Renal cortex interstitium (tissue), 11 donors: Measurements from ENCODE around the gene SLC9A7. TPM values are rescaled to one million over a fixed set of nuclear protein-coding genes. Genes with fewer than 3 reads are reported as not detected.

ENCODE experiments used
- DNase-seq, 11 donors: peaks; one replicate each; pipeline ENCODE4 v3.0.0-alpha.2; 2013; ENCODE audit warnings: low read depth in 9 of 11, low spot score in 4 of 11; ENCODE audit errors: extremely low read depth in 1 of 11
- polyA plus RNA-seq, 3 donors: library from polyadenylated mRNA; unstranded; fragments of 120-200 nt; gene quantifications; one replicate each; pipeline ENCODE4 v1.2.1, GENCODE V29; 2013; ENCODE audit not compliant: insufficient read length in 3 of 3

The SLC9A7 gene
- polyA plus RNA-seq, 3 donors, result 4.1 to 4.5 (median 4.4) TPM

GRCh38 chrX:46676399-46677356 is 82.2 kb downstream of the SLC9A7 start:
- DNase-seq, result no peak

- no peak for DNase-seq
These were observed 85.1 kb downstream of the SLC9A7 start for GRCh38 chrX:46673620-46674359.

- no peak for DNase-seq
These were observed 88.6 kb downstream of the SLC9A7 start for GRCh38 chrX:46670316-46670715.

- DNase-seq, result no peak
These were observed 92.1 kb downstream of the SLC9A7 start for GRCh38 chrX:46666831-46667230.

GRCh38 chrX:46665232-46666152 is 93.4 kb downstream of the SLC9A7 start:
- no peak for DNase-seq

GRCh38 chrX:46662188-46662958 is 96.5 kb downstream of the SLC9A7 start:
- no peak for DNase-seq

GRCh38 chrX:46653482-46653881 is 105.4 kb downstream of the SLC9A7 start:
- no peak for DNase-seq

GRCh38 chrX:46649421-46650260 is 109.3 kb downstream of the SLC9A7 start:
- no peak for DNase-seq

- no peak for DNase-seq
These were observed 110.3 kb downstream of the SLC9A7 start for GRCh38 chrX:46648660-46649059.

- no peak for DNase-seq
These were observed 111.7 kb downstream of the SLC9A7 start for GRCh38 chrX:46647251-46647650.

GRCh38 chrX:46645614-46646013 is 113.3 kb downstream of the SLC9A7 start:
- no peak for DNase-seq

GRCh38 chrX:46643636-46644035 is 115.3 kb downstream of the SLC9A7 start:
- DNase-seq, result no peak

- DNase-seq, result no peak
These were observed 116.8 kb downstream of the SLC9A7 start for GRCh38 chrX:46642145-46642544.

GRCh38 chrX:46637938-46638337 is 121.0 kb downstream of the SLC9A7 start:
- no peak for DNase-seq

- DNase-seq, result no peak
These were observed 122.7 kb downstream of the SLC9A7 start for GRCh38 chrX:46636223-46636622.

- DNase-seq, result no peak
These were observed 123.7 kb downstream of the SLC9A7 start for GRCh38 chrX:46635186-46635585.

- DNase-seq, result no peak
These were observed 124.3 kb downstream of the SLC9A7 start for GRCh38 chrX:46634577-46634976.

GRCh38 chrX:46630141-46630540 is 128.8 kb downstream of the SLC9A7 start:
- no peak for DNase-seq
